Stimulated activated CD4-positive, alpha-beta T cell treated with anti-CD3 and anti-CD28 coated beads, TNF-alpha, amount 100 ng/mL, for 24 hours (primary cell): Measurements from ENCODE around the gene SYNE2.
"Not testable (repeated sequence)": the region's sequence is repeated elsewhere in the genome, so short reads cannot be mapped to it uniquely, and the experiment has no call there.

Source experiments
- DNase-seq, 3 experiments: peaks; one replicate each; pipeline ENCODE4 v3.0.0-alpha.2; 2020; ENCODE audit warnings: low read depth in 3 of 3

The SYNE2 gene

DNA sequence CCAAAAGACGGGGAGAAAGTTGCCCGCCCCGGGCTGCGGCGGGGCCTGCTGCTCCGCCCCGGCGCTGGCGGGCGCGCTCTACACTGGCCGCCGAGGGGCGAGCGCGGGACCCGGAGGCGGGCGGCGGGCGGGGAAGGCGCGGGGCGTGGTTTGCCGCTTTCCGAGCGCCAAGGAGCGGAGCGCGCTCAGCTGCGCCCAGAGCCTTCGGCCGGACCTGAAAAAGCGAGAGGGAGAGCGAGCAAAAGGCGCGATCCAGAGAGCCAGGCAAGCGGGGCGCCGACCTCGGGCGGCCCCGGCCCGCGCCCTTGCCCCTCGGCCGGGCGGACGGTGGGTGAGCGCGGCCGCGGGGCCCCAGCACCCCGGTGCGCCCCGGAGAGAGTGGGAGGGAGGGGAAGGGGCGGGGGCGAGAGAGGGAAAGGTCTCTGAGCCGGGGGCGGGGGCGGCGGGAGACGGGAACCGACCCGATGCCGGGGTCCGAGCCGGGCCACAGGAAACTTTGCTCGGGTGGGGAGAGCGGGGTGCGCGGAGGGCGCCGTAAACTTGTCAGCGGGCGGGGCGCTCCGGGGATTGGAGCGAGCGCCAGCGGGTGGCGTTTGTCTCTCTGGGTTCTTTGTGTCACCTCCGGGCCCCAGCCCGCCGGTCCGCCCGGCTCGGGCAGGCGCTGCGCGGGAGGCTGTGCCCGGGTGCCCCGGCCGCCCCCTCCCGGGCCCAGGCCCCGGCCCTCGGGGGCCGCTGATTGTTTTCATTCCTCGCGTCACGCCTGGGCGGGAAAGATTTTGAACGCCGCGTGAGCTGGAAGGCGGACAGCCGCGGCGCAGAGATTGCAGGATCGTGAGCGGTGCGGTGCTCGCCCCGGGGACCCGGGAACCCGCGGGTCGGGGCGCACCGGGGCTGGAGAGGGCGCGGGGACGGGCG lies at the start of gene SYNE2:
SYNE2 (plus strand) TSS at position 188 of the 915 bp plus-strand sequence. CDS start 56,145 bp downstream, outside the sequence.
- peak; percentile 63 to 83 (median 69) for DNase-seq

DNA sequence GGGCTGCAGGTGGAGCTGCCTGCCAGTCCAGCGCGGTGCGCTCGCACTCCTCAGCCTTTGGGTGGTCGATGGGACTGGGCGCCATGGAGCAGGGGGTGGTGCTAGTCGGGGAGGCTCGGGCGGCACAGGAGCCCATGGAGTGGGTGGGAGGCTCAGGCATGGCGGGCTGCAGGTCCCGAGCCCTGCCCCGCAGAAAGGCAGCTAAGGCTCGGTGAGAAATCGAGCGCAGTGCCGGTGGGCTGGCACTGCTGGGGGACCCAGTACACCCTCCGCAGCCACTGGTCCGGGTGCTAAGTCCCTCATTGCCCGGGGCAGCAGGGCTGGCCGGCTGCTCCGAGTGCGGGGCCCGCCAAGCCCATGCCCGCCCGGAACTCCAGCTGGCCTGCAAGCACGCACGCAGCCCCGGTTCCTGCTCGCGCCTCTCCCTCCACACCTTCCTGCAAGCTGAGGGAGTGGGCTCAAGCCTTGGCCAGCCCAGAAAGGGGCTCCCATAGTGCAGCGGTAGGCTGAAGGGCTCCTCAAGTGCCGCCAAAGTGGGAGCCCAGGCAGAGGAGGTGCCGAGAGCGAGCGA lies 49.5 kb upstream of the SYNE2 start:
- not testable (repeated sequence) for DNase-seq

GRCh38 chr14:63806064-63806463 lies 46.7 kb upstream of the SYNE2 start:
- DNase-seq = not testable (repeated sequence)

DNA sequence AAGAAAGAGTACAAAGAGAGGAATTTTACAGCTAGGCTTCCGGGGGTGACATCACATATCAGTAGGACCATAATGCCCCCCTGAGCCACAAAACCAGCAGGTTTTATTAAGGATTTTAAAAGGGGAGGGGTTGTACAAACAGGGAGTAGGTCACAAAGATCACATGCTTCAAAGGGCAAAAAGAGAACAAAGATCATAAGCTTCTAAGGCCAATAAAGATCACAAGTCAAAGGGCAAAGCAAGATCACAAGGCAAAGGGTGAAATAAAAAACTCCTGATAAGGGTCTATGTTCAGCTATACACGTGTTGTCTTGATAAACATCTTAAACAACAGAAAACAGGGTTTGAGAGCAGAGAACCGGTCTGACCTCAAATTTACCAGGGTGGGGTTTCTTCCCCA lies 41.1 kb upstream of the SYNE2 start:
- DNase-seq = not testable (repeated sequence)

GRCh38 chr14:63833728-63834127 lies 19.1 kb upstream of the SYNE2 start:
- DNase-seq = no peak

DNA sequence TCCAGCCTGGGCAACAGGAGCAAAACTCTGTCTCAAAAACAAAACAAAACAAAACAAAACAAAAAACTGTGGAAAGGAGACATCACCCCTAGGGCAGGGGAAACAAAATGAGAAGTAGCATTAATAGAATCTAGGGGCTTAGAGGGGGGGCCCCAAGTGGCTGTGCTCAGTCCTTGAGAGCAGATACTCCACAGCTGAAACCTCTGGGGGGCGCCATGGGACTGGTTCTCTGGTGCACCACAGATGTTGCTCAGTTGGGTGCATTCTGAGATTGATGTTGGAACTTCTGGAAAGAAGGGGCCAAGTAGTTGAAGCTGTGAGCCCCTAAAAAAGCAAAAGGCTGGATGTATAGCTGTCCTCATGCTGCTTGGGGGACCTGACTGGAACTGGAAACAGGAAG lies 11.8 kb upstream of the SYNE2 start:
- DNase-seq = peak in 1 of 3 experiments; percentile 29

DNA sequence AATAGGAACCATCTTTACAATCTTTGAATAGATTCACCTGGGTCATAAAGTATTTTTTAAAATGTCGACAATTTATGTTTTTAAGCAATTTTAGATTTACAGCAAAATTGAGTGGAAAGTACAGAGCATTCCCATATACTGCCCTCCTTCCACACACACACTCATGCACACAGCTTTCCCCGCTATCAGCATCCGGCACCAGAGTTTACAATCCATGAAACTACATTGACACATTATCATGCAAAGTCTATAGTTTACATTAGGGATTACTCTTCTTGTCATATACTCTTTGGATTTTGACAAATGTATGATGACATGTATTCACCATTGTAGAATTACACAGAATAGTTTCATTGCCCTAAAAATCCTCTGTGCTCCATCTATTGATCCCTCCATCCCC lies 9.0 kb upstream of the SYNE2 start:
- DNase-seq = no peak

DNA sequence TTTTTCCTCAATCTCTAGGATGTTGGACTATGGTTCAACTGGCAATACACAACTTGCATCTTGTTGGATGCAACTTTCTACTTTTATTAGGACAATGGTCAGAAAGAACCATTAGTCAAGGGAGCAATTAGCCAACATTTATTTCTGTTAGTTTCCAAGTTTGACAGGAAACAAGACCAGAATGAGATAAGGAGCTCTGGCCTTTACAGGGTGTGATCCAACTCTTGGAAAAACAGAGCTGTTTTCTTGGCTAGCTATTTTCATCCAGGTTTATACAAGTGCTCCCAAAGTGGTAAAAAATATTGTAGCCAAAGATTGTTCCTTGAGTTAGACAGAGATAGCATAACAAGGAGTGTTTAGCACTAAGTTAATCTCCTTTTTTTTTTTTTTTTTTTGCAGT lies 3.9 kb upstream of the SYNE2 start:
- DNase-seq = no peak

DNA sequence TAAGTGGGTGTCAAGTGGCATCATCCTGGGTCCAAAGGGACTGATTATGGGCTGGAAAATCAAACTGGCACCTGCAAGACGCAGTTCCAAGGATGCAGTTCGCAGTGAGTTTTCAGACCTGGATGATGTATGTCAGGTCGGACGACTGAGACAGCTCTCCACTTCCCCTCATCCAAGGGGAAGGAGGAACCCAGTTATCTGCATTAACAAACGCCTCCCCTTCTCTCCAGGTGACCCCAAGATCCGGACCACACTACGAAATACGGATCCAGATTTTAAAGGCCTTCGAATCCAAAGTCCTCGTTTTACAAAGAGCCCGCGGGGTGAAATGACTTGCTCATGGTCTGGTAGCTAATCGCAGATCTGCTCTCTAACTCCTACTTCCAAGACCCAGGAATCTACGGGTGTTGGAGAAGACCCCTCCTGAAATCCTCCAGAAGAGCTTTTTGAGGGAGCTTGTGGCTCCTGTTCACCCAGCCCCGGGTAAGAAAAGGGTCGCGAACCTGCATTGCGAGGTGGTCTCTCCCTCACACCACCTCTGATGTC lies 460 bp upstream of the SYNE2 start:
- DNase-seq = no peak

DNA sequence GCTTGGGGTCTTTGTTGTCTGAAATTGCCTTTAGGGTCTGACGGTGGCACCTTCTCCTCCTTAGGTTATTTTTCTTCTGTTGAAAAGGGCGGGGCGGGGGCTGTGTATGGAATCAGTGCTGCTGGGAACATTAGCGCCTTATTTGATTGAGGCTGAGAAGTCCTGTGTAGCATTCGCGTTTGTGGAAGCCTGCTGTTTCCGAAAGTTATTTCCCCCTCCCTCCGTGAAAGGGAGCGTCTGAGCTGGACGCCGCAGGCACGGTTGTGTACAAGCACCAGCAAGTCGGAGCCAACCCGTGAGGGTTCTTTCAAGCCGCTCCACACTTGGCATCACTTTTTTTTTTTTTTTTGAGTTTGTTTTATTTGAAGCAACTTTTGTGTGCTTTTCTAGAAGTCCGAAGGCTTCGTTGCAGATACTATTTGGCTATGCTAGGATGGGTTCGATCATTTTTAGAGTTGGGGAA lies 1.1 kb downstream of the SYNE2 start:
- peak; percentile 9 to 39 (median 20) for DNase-seq

DNA sequence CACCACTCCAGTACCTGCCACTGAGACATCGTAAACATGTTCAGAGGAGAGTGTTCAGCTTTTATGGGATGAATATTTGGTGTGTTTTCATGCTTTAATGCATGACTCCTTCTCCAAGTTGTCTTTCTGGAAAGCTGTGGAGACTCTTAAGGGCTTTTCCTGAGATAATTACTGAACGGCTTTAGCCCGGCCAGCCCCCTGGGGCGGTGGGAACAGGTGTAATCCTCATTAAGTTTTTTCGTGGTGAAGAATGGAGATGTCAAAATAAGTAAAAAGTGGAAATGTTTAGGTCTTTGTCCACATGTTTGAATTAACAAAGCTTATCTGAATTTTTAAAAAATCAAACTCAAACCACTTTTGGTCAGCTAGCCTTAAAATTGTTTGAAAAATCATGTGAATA lies 1.5 kb downstream of the SYNE2 start:
- no peak for DNase-seq

DNA sequence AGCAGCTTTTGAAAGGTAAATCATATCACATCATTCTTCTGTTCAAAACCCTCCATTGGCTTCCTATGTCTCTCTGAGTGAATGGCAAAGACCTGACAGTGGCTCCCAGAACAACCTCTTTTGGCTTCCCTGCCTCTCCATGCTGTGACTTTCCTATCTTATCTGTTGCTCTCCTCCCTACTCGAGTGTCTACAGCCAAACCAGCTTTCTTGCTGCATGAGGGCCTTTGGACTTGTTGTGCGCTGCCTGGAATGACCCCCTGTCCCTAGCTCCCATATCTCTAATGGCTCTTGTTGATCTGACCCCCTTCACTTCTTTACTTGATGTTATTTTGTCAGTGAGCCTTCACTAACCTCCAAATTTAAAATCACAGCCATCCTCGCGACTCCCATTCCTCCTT lies 2.5 kb downstream of the SYNE2 start:
- DNase-seq = no peak

DNA sequence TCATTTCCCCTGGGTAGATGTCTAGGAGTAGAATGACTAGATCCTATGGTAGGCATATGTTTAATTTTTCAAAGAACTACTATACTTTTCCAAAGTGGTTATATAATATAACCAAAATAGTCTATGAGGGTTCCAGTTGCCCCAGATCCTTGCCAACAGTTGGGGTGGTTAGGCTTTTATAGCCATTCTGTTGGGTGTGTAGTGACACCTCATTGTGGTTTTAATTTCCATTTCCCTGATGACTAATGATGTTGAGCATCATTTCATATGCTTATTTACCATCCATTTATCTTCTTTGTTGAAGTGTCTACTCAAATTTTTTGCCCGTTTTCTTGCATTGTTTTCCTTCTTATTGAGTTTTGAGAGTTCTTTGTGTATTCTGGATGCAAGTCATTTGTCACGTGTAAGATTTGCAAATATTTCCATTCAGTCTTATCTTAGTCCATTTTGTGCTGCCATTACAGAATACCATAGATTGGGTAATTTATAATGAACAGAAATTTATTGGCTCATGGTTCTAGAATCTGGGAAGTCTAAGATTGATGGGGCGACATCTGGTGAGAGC lies 4.7 kb downstream of the SYNE2 start:
- DNase-seq = peak in 2 of 3 experiments; percentile 14 to 24

DNA sequence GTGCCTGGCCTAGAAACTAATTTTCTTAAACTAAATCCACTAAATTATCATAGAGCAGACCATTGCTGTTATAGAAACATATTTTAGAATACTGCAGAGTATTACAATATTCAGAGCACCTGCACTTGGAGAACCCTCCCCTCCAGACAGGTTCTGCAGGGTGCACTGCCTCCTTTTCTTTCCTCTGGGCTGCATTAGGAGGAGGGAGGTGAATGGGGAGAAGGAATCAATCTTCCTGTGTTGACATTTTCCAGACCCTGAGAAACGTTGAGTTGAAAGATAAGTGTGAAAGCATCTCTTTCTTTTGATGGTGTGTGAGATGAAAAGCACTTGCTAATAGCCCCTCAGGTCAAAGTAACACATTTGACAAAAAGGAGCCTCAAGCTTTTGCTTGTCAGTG lies 7.3 kb downstream of the SYNE2 start:
- DNase-seq = no peak

DNA sequence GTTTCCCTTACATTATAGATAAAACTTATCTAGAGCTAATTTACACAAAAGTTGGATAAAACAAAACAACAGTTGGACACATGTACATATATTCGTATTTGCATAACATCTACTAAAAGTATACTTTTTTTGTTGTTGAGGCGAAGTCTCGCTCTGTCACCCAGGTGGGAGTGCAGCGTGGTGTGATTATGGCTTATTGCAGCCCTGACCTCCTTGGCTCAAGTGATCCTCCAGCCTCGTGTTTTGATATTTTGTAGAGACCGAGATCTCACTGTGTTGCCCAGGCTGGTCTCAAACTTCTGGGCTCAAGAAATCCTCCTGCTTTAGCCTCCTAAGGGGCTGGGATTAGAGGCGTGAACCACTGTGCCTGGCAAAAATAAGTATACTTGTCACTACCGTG lies 9.4 kb downstream of the SYNE2 start:
- no peak for DNase-seq

DNA sequence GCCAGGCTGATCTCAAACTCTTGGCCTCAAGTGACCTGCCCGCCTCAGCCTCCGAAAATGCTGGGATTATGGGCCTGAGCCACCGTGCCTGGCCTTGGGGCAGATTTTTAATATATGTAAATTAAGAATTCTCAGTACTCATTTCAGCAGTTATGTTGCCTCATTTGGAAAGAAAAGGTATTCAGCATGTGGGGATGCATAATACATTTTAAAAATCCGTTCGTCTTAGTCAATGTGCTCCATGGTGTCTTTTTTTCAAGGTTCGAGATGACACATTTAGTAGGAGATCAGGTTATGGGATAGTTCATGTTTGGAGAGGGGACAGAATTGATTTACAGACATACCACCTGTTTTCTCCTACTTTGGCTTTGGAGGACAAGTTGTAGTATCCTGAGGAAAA lies 10.2 kb downstream of the SYNE2 start:
- DNase-seq = no peak

DNA sequence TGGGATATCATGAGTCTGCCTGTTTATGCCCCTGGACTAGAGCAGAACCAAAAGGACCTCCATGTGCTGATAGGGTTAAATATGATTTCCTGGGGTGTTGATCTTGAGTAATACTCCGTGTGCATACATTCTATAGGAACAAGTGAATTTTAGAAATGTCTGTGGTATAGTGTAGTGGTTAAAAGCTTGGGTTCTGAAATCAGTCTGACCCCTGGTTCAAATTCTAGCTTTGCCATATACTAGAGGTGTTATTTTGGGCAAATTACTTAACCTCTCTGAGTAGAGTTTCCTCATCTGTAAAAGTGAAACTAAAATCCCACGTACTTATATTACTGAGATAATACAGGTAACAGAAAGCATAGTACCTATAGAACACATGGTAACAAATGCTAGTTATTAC lies 12.0 kb downstream of the SYNE2 start:
- DNase-seq = not testable (repeated sequence)

DNA sequence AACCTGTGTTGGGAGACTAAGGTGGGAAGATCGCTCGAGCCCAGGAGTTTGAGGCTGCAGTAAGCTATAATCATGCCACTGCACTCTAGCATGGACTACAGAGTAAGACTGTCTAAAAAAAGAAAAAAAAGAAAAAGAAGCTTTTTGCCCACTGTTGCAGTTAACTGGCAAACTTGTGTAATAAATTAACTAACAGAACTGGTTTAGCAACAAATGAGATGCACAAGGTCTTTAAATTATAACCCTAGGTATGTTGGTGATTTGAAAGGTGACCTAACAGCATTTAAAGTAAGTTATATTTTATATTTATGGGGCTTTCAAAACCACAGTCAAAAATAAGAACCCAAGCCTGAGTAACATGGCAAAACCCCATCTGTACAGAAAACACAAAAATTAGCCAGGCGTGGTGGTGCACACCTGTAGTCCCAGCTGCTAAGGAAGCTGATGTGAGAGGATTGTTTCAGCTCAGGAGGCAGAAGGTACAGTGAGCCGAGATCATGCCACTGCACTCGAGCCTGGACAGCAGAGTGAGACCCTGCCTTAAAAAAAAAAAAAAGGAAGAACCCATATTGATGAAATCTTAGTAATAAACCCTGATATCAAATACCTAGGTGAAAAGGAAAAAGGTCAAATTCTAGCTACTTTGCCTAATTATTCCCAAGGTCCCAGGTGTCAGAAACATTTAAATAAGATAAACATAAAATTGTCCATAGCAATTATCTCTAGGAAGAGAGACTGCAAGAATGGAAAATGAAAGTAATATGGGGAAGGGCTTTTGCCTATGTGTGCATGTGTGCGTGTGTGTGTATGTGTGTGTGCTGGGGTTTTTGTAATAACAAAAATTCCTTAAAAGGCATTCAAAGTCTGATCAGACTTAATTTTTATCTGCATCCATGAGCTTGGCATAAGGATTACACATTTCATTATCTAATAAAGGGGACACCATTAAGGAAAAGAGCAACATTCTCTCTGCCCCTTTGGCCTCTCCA lies 15.4 kb downstream of the SYNE2 start:
- DNase-seq = no peak

DNA sequence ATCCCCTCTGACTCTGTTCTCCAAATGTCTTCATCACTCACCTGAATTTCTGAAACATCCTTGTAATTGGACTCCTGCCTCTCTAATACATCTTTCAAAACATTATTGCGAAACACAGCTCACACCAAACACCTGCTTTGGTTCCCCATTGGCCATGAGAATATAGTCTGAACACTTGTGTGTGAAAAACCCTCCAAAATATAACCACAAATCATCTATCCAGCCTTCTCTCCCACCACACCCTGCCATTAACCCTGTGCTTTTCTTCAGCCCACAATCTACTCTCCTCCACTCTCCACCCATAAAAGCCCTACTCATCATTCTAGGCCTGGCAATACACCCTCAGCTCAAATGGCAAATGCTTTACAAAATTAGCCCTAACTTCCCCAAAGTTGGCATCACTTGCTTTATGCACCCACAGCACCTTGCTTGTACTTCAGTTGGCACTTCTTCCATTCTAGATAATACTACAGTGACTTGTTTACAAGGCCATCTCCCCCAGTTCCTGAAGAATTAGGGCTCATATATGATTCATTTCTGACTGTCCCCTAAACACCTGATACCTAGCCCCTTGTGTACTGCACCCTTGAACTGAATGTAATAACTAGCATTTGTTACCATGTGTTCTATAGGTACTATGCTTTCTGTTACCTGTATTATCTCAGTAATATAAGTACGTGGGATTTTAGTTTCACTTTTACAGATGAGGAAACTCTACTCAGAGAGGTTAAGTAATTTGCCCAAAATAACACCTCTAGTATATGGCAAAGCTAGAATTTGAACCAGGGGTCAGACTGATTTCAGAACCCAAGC lies 17.3 kb downstream of the SYNE2 start:
- DNase-seq = not testable (repeated sequence)

DNA sequence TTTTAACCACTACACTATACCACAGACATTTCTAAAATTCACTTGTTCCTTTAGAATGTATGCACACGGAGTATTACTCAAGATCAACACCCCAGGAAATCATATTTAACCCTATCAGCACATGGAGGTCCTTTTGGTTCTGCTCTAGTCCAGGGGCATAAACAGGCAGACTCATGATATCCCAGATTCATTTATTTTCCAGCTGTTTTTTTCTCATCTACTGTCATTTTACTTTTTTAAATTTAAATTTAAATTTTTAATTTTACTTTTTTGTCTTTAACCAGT lies 17.9 kb downstream of the SYNE2 start:
- DNase-seq = not testable (repeated sequence)

GRCh38 chr14:63874223-63874622 lies 21.4 kb downstream of the SYNE2 start:
- DNase-seq = no peak
